ENCODE data around the gene IFNGR2.

GRCh38 chr21:33480481-33481103 lies 77.4 kb downstream of the IFNGR2 start:
- TF ChIP-seq POLR2A (IDR thresholded peaks at IDR 0.05) = no peak
- TF ChIP-seq CTCF (IDR thresholded peaks at IDR 0.05) = no peak
